GM21360 (cell line): Measurements from ENCODE around the gene ACSS1.

Experiments used
- ATAC-seq: cut with Tn5 transposase; IDR thresholded peaks from one replicate; pipeline ENCODE4 v1.9.1; 2021; ENCODE audit warnings: mild to moderate bottlenecking, moderate library complexity; ENCODE audit not compliant: unreplicated experiment

ACSS1 gene

DNA sequence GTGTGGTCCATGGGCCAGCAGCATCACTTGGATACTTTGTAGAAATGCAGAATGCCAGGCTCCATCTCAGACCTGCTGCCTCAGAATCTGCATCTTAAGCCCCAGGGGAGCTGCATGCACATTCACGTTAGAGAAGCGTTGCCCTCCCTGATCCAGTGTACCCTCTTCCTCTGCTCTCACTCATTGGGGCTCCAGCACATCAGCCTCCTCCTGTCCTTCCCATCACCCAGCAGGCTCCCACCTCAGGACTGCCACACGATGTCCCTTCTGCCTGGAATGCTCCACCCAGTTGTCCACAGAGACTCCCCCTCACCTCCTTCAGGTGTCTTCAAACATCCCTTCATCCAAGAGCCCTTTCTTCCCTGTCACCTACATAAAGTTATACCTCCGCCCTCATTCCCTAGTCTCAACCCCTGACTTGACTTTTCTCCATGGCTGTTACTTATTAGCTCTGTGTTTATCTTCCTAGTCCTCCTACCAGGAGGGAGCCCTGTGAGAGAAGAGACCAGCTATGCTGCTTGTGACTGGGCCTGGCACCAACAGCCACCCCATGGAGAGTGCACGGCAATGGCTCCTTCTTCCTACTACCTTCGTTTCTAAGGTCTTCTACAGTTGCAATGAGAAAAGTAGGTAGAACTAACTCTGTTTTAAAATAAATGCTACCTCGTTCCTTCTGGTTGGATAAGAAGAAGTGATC is 3.3 kb upstream of the ACSS1 start:
- ATAC-seq = no peak

DNA sequence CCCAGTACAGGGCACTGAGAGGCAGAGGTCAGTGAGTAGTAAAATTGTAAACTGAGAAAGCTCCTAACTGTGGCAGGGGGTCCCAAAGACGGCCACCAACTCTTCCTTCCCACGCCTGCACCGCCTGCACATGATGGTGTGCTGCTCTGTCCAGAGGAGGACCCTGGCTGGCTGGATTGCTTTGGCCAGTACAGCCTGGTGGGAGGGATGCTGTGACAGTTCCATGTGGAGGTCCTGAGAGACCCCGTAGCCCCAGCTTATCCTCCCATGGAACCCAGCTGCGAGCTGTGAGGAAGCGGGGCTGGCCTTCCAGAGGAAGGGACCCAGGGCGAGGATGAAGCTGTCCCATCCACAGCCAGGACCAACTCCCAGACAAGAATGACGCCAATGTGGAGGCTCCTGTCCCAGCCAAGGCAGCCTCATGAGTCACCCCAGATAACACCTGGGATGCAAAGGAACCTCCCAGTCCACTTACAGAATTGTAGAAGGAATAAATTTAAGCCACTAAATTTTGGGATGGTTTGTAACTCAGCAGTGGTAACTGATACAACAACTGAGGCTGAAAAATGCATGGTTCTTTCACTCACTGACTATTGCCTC is 2.0 kb upstream of the ACSS1 start:
- no peak for ATAC-seq

DNA sequence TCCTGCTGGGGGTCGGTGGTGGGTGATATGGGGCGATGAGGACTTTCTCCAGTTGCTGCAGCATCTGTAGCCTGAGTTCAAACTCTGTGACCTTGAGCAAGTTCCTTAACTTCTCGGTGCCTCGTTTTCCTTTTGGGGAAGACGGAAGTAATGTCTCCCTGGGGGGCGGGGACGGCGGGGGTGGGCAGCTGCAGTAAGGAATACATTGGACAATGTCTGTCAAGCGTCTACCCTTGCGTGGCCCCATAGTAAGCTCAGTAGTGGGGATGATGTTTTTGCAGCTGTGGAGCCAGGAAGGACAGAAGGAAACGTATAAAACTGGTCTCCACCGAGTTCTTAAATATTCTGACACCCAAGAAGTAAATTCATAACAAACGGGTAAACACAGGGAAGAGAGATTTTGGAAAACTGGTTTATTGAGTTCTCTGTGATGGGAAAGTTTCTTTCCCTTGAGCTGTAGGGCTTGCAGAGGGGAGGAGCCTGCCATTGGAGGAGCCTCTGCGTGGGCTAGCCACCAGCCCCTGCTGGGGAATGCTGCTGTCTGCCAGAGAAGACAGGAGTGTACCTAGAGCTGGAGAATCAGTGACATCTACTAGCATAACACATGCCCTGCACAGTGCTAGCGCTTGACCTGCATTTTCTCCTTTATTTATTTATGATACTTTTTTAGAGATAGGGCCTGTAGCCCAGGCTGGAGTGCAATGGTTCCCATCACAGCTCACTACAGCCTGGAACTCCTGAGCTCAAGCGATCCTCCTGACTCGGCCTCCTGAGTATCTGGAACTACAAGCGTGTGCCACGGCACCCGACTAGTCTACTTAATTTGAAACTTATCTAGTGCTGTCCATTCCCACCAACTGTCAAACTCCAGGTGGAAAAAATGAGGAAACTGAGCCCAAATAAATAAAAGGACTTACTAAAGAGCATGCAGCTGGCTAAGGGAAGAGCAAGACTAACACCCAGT is 1.2 kb upstream of the ACSS1 start:
- no peak for ATAC-seq

DNA sequence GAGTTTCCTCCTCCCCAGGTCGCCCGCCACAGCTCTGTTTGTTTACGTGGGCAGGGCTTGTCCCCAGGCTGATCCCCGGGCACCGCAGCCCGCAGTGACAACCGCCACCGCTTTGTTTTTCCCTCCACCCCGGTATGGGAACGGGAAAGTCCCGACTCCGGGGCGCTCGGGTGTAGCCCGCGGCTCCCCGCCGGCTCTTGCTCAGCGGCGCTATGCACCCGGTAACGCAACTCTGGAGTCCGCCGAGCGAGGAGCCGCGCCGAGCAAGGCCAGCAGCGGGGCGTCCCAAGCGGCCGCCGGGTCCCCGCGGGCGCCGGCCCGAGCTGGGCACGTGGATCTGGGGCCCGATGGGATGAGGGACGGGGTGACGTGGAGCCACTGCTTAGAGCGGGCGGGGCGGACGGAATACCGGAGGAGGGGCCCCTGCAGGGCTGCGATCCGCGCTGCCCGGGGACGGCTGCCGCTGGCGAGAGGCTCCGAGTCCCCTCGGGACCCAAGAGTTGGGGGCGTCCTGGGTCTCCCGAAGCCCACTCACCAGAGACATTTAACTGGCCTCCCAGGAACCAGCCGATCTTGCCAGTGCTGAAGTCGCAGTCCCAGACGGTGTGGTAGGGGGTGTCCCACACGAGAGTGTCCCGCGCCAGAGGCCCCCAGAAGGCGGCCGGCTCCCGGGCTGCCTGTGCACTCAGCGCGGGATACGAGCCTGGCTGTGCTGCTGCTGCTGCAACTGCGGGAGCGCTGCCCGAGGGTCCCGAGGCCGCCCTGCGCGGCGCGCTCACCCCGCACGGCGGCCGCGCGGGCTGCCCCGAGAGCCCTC is 497 bp downstream of the ACSS1 start:
- peak; percentile 33 for ATAC-seq

DNA sequence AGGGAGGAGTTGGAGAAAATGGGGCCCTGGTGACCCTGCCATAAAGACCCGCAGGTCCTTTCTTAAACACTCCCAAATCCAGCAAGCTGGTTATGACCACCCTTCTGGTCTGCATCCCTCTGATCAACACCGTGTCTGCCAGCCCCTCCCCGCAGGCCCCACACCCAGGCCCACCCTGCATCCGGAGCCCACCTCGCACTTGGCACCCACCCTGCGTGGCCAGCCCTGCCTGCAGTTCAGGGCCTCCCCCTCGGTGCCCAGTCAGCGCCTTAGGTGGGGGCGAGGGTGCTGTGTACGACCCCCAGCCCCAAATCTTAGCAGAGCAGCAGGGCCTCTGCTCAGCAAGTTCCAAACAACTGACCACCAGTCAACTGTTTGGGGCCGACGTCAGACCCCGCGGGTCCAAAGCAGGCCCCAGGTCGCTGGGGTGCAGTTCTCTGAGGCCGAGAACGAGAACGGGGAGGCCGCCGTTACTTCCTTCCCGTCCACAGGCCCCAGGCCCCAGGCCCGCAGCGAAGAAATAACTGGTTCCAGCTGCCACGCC is 1.2 kb downstream of the ACSS1 start:
- no peak for ATAC-seq

DNA sequence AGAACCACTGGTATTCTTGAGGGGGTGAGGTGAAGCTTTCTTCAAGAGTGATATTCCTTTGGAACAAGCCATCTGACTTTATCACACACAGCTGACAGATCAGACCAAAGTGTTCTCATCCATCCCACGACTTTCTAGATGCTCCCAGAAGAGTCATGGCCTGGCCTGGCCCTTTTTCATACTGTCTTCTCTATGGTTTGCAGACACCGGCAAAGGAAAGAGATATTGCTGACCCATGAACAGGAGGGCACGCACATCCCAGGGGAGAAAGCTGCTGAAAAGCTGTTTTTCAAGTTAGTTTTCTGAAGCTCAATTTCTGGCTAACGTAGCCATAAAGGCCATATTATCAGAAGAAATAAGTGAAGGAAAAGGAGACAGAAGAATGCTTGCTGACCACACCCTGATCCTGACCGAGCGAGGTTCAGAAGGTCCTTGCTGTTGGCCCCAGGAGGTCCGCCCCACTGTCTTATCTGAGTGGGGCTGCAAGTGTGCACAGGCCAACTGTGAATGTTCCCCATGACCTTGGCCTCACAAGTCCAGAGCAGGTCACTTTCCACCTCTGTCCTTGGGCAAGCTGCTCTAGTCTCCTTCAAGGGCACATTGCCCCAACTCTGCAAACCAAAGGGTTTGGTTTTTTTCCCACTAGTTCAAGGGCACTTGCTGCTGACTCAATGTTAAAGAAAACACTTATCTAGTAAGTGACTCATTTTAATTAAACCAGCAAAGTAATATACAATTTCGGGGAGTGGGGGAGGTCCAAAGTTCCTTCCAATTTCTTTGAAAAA is 2.0 kb downstream of the ACSS1 start:
- ATAC-seq = no peak

DNA sequence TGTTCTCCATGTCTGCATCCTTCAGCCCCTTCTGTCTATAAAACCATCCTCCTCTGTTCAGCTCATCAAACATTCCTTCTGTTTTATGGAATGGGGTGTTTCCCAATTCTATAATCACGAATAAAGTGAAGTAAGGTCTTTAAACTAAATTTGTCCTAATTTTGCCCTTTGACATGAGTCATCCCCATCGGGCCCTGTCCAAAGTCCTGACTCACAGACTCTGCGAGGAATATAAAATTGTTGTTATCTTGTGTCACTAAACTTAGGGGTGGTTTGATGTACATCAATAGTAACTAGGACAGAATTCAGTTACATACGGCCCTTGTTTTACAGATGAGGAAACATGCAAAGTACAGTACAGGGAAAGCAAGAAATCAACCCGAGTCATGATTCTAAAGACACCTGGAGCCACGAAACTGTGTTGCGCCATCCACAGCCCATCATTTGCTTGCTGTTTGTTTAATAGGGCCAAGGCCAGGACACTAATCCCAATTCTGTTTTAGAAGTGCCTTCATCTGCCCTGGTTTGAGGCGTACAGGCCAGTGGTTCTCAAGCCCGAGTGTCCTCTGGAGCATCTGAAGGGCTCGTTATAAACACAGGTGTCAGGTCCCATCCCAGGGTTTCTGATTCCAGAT is 2.8 kb downstream of the ACSS1 start:
- ATAC-seq = no peak

DNA sequence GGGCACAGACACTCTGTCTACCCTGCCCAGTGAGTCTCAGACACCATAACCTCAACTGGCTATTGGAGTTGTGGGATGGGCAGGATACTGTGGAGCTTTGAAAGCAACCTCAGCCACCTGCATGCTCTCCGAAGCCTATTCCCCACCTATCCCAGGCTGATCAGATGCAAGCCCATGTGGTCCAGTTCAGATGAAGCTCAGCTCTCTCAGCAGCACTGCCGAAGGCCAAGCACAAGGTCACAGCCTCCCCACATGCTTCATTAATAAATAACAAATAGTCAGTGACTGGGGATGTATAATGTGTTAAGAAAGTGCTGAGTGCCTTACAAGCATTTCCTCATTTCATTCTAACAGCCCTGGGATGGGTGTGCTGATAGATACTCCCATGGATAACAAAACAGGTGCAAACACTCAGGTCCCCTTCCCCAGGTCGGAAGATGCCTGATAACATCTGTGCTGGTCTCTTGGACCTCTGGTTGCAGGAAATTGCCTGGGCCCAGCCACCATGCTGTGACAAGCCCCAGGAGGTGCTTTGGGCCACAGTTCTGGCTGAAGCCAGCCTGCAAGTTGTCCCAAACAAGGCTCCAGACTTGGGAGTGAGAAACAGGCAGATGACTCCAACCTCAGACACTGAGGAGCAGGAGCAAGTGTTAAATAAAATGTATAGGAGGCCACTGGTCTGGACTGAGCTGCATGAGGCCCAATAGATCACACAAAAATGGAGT is 3.7 kb downstream of the ACSS1 start:
- no peak for ATAC-seq

DNA sequence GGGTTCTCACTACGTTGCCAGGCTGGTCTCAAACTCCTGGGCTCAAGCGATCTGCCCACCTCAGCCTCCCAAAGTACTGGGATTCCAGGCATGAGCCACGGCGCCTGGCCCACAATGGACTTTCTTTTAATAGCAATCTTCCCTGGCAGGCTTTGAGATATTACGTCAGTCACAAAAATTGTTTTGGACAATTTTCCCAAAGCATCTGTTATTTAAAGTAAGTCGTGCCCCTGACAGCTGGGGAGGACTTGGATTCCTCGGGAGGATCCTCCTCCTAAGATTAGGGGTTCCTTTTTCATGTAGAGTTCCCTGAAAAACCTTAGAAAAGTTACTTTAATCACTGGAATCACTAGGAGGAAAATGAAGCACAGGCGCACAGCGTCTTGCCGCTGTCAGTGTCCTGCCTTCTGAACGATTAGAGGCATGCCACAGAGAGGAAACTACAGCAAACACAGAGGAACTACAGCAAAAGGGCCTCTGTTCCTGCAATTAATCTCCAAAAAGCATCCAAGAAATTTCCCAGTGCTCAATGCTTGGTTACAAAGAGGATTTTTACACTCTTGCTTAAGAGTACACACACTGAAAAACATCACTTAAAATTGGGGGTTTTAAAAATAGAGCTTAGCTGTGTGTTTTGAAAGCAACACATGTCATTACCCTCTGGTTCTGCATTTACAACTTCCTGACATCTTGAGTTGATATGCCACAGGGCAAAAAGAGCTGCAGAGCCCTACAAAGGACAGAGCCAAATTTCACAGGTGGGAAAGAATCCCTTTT is 4.5 kb downstream of the ACSS1 start:
- no peak for ATAC-seq

DNA sequence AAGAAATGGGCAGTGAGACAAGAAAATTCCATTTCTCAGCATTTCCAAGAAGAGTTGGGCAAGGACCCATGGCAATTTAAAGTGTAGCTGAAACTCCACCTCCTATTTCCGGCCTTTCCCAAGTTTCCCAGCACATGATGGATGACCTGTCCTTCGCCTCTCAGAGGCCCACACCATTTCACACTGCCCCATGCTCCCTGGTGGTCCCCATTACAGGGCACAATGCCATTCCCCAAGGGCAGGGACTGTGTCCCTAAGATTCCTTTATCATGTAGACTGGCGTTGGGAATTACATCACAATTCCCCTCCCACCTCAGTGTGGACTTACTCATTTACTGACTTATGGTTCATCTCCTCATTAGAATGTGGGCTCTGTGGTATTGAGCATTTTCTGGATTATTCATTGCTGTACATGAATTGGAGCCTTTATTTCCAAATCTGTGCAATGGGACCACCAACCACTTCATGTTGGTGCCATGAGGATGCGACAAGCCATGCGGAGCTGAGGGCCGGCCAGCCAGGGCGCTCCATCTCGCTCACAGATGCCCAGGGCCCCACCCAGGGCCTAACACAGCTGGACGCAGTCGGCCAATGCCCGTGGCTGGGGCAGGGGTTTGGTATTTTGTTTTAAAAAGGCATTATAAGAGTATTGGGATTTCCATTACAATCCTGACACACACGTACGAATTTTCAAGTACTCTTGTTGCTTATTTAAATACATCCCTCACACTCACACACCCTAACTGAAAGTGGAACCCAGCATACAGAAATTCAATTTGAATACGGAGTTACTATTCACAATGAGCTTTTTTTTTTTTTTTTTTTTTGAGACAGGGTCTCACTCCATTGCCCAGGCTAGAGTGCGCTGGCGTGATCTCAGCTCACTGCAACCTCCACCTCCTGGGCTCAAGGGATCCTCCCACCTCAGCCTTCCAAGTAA is 5.4 kb downstream of the ACSS1 start:
- ATAC-seq = no peak

DNA sequence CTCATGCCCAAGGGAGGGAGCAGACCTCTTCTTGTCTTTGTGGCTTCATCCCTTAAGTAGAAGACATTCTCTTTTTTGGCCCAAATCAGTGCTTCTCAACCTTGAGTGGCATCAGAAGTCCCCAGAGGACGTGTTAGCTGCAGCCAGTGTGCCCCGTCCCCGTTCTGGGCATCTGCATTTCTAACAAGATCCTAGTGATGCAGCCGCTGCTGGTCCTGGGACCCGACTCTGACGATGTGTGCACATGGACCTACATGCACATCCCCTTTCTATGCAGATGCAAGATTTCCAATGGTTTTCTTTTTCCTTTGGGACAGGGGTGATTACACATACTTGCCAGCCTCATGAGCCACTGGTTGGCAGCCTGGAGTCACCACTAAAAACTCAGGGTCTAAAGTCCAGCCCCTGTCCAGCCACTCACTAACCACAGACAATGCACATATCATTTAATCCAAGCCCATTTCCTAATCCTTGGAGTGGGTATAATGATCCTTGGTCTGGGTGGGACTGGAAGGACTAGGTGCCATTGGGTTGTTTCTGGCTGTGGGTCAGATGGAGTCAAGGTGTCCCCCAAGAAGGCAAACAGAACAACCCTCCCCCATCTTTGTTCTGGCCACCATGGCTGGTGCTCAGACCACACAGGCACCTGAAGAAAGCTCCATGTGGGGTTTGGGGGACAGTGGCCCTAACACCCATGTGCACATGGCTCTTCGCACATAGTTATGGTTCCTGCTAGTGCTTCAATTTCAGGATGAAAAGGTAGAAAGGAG is 6.4 kb downstream of the ACSS1 start:
- no peak for ATAC-seq

DNA sequence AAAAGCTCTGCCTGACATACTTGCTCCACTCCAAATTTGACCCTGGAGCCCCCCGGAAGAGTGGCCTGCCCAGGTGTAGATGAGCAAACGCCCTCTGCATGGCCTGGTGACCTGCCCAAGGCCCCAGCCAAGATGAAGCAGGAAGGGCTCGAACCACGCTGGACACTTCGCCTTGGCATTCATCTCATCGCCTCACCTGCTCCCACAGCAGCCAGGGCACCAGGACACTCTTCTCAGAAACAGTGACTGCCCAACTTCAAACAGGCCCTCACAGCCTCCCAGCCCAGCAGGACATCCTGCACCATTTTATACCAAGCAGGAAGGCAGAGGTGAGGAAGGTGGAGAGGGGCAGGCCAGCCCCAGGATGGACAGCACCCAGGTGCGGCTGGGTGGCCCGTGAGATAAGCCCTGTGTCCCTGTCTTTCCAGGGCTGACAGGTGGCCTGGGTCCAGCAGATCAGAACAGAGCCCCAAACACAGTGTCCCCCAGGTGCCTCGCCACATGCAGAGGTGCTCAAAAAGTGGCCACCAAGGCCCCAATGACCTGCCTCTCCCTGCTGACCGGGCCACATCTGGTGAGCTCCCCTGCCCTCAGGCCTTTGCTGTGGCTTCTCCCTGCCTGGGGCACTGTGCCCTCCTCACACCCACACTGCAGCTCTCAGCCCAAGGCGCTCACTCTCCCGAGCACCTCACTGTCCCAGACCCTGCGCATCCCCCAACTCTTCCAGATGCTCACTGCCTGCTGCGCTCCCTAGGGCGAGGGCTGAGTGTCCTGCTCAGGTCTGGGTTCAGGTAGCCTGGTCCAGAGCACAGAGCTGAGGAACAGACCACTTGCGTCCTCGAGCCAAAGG is 7.2 kb downstream of the ACSS1 start:
- no peak for ATAC-seq

DNA sequence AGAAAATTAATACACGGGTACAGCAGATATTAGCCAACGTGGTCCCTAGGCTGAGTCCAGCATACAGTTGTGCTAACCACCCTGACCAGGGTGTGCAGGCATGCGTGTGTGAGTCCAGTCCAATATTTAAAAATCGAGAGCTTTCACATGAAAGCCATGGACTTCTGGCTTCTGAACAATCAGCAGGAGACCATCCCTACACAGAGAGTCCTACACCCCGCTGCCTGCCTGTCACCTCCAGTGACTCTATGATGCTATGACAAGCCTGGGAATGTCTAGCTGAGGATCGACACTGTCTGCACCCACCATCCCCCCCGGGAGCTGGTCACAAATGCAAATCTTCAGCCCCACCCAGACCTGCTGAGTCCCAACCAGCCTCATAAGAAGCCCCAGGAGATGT is 7.9 kb downstream of the ACSS1 start:
- ATAC-seq = no peak

DNA sequence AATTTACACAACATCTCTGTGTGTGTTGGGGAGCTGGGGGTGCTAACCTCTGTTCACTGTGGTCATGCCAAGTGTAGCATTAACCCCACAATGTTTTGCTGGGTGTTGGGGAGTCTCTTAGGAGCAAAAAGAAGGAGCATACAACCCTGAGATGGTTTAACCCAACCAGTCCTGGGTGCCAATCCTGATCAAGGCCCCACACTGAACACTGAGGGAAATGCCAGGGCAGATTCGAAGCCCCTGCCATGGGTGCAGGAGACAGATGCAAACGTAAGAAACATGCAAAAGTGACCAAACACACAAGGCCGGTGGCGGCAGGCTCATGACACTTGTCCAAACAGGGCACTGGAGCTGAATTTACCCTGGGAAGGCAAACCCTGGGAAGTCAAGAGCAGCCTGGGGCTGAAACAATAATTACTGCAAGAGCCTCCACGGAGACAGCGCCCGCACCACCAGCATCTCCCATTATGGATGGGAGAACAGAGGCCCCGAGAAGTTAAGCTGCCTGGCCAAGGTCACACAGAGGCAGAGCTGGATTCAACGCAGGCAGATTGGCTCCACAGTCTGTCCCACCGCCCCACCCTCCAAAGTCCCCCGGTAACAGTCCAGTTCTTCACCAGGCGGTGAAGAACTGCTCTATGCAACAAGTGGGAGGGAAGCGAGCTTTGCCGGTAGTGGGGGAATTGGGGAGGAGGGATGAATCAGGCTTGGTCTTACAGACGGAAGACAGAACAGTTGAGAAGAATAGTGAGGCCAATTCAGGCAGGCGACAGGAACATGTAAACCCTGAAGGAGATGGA is 8.5 kb downstream of the ACSS1 start:
- ATAC-seq = no peak
